ENCODE results near the gene CHD1.

The CHD1 gene

DNA sequence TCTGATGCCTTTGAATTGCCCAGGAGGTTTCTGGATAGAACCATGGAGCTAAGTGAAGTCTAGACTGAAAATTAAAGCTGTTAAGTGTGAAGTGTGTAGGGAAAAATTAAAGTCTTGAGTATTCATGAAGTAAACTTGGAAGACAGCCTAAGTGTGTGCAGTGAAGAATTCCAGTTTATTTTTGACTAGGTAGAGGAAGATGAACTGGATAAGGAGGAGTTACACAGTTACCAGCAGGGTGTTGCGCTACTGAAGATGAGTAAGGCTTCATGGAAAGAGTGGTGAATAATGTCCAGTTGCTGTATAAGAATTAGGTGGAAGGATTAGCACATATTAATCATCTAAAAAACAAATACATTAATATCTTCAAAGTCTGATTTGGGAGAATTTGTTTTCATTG lies 5.7 kb upstream of the CHD1 start:
- Histone ChIP-seq H3K18ac (ENCODE audit: low read length) (no peak overlapping the region), H3K4me3 (ENCODE audit: low read length) (no peak overlapping the region), H3K4me2 (ENCODE audit: low read length) (no peak overlapping the region), H3K79me2 (ENCODE audit: control insufficient read depth, insufficient read depth, low read length) (no peaks in the 10 kb centered on the region), H2BK5ac (ENCODE audit: low read length) (no peak overlapping the region), H2BK120ac (ENCODE audit: low read depth, low read length) (no peak overlapping the region), H2BK15ac (replicated peaks; ENCODE audit: low read depth) (no peak overlapping the region), H3K27ac (ENCODE audit: low read depth, low read length) (no peak overlapping the region), H3K23ac (ENCODE audit: low read length) (no peak overlapping the region), H3K27me3 (ENCODE audit: insufficient read depth, low read length, poor library complexity) (no peaks in the 10 kb centered on the region), H3K4me1 (ENCODE audit: control insufficient read depth, low read depth, low read length) (no peaks in the 10 kb centered on the region), H3K56ac (ENCODE audit: low read length) (no peak overlapping the region), H2AK5ac (ENCODE audit: low read length) (no peak overlapping the region), H4K8ac (ENCODE audit: low read depth, low read length) (no peak overlapping the region), H4K5ac (ENCODE audit: low read length) (no peak overlapping the region), H3K36me3 (ENCODE audit: control insufficient read depth, insufficient read depth, low read length) (no peaks in the 10 kb centered on the region), H3K79me1 (ENCODE audit: low read length) (no peaks in the 10 kb centered on the region), H3K4ac (ENCODE audit: low read depth, low read length) (no peak overlapping the region), H3K9ac (ENCODE audit: low read length) (no peak overlapping the region)
- no peak for DNase-seq
- WGBS (ENCODE audit: extremely low coverage, insufficient coverage, low lambda C conversion rate): no CpG with 5 or more reads among the region's 1 CpG

DNA sequence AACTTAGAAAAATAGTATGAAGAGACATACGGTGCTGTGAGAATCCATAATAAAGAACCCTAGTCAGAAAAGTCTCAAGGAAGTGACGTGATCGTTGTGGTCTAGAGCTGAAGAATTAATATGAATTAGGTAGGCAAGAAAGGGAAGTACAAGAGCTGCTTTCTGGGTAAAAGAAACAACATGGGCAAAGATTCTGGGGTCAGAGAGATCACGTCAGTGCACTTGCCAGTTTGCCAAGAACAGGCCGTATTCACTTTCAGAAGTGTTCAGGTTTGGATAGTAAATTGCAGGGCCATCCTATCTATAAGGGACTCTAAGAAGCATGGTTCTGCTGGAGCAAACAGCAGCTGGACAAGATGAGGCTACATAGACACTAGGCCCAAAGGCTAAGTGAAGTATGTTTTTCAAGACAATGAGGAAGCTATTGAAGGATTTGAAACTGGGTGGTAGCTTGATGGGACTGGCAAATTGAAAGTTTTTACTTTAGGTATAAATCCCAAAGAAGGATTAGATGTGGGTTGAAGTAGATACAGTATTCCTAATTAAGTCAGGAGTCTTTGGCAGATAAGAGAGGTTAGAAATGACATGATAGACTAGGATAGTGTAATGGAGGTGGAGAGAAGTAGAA lies 4.8 kb upstream of the CHD1 start:
- H3K9ac ChIP-seq (ENCODE audit: low read length): no peak overlapping the region
- no peak overlapping the region for H2BK5ac ChIP-seq (ENCODE audit: low read length)
- H3K27ac ChIP-seq (ENCODE audit: low read depth, low read length): no peak overlapping the region
- no peak overlapping the region for H2BK120ac ChIP-seq (ENCODE audit: low read depth, low read length)
- no peak overlapping the region for H4K5ac ChIP-seq (ENCODE audit: low read length)
- no peaks in the 10 kb centered on the region for H3K27me3 ChIP-seq (ENCODE audit: insufficient read depth, low read length, poor library complexity)
- WGBS (ENCODE audit: extremely low coverage, insufficient coverage, low lambda C conversion rate): no CpG with 5 or more reads among the region's 5 CpGs
- no peak overlapping the region for H2BK15ac ChIP-seq (replicated peaks; ENCODE audit: low read depth)
- no peak overlapping the region for H2AK5ac ChIP-seq (ENCODE audit: low read length)
- H3K36me3 ChIP-seq (ENCODE audit: control insufficient read depth, insufficient read depth, low read length): no peaks in the 10 kb centered on the region
- H3K56ac ChIP-seq (ENCODE audit: low read length): no peak overlapping the region
- H3K4me1 ChIP-seq (ENCODE audit: control insufficient read depth, low read depth, low read length): no peaks in the 10 kb centered on the region
- DNase-seq: no peak
- H3K79me1 ChIP-seq (ENCODE audit: low read length): no peaks in the 10 kb centered on the region
- no peak overlapping the region for H3K4me2 ChIP-seq (ENCODE audit: low read length)
- H3K23ac ChIP-seq (ENCODE audit: low read length): no peak overlapping the region
- H3K4ac ChIP-seq (ENCODE audit: low read depth, low read length): no peak overlapping the region
- H4K8ac ChIP-seq (ENCODE audit: low read depth, low read length): no peak overlapping the region
- H3K18ac ChIP-seq (ENCODE audit: low read length): no peak overlapping the region
- no peaks in the 10 kb centered on the region for H3K79me2 ChIP-seq (ENCODE audit: control insufficient read depth, insufficient read depth, low read length)
- H3K4me3 ChIP-seq (ENCODE audit: low read length): no peak overlapping the region

DNA sequence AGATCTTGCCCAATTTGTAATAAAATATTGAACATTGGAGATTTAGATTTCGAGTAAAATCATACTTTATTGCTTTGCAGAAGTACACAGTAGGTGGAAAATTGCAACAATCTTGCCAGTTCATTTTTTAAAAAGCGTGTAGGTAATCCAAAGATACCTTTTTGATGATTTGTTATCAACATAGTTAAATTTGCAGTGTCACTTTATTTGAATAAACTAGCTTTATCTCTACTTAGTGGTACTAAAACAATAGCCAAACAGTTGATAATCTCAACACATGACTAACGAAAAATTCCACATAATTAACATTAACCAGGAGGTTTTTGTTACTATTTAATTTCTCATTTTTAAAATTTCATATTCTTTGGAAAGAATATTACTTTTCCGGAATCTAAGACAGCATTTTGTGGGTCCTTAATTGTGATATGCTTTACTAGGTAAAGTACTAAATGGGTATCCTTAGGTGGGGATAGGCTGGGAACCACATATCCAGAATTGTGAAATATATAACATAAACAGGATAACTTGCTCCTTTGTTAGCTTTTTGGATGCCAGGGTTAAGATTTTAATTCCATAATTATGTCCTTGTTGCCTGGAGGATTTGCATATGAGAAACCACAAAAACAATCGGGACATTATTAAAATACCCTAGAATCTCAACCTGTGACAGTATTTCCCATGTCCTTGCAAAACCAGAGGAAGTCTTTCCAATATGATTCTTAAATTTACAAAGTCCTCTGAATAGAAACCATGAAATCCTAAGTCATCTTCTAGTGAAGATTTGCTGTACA lies 2.4 kb upstream of the CHD1 start:
- no peak overlapping the region for H2AK5ac ChIP-seq (ENCODE audit: low read length)
- no peak overlapping the region for H3K4me2 ChIP-seq (ENCODE audit: low read length)
- no peak overlapping the region for H4K5ac ChIP-seq (ENCODE audit: low read length)
- H3K56ac ChIP-seq (ENCODE audit: low read length): no peak overlapping the region
- H3K4me1 ChIP-seq (ENCODE audit: control insufficient read depth, low read depth, low read length): no peaks in the 10 kb centered on the region
- WGBS (ENCODE audit: extremely low coverage, insufficient coverage, low lambda C conversion rate): 100% methylated on average over 1 of the region's 5 CpGs
- H2BK120ac ChIP-seq (ENCODE audit: low read depth, low read length): no peak overlapping the region
- no peak overlapping the region for H2BK5ac ChIP-seq (ENCODE audit: low read length)
- no peaks in the 10 kb centered on the region for H3K79me1 ChIP-seq (ENCODE audit: low read length)
- no peak overlapping the region for H3K4me3 ChIP-seq (ENCODE audit: low read length)
- no peak overlapping the region for H3K18ac ChIP-seq (ENCODE audit: low read length)
- H3K9ac ChIP-seq (ENCODE audit: low read length): no peak overlapping the region
- no peak for DNase-seq
- H3K27me3 ChIP-seq (ENCODE audit: insufficient read depth, low read length, poor library complexity): no peaks in the 10 kb centered on the region
- peaks cover 12% of the 10 kb centered on the region for H3K79me2 ChIP-seq (ENCODE audit: control insufficient read depth, insufficient read depth, low read length)
- no peak overlapping the region for H3K27ac ChIP-seq (ENCODE audit: low read depth, low read length)
- no peak overlapping the region for H3K4ac ChIP-seq (ENCODE audit: low read depth, low read length)
- H3K23ac ChIP-seq (ENCODE audit: low read length): no peak overlapping the region
- no peak overlapping the region for H2BK15ac ChIP-seq (replicated peaks; ENCODE audit: low read depth)
- H3K36me3 ChIP-seq (ENCODE audit: control insufficient read depth, insufficient read depth, low read length): no peaks in the 10 kb centered on the region
- no peak overlapping the region for H4K8ac ChIP-seq (ENCODE audit: low read depth, low read length)

DNA sequence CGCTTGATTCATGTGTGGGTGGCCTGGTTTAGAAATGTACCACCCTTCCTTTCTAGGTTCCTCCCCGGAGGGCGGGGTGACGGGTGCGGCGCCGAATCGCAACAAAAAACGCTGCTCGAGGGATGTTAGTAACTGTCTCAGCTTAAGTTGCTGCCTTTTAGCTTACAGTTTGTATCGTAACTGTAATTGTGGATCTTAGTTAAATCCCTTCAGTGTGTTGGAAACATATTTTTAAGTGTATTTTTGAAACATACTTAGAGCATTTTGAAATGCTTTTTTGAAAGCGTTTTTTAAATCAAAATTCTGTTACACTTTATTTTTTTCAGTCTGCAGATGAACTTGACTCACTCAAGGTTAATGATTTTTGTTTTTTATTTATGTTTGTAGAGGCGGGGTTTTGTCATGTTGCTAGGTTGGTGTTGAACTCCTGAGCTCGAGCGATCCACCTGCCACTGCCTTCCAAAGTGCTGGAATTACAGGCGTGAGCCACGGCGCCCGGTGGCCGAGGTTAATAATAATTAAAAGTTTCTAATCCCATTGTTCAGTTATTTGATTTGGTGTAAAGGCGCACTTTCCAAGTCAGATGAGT lies 997 bp upstream of the CHD1 start:
- Histone ChIP-seq H3K9ac (ENCODE audit: low read length) (peak overlapping the region; percentile 97), H4K5ac (ENCODE audit: low read length) (no peak overlapping the region), H3K4ac (ENCODE audit: low read depth, low read length) (no peak overlapping the region), H3K79me2 (ENCODE audit: control insufficient read depth, insufficient read depth, low read length) (peaks cover 16% of the 10 kb centered on the region), H3K4me3 (ENCODE audit: low read length) (peak overlapping the region; percentile 94), H3K4me1 (ENCODE audit: control insufficient read depth, low read depth, low read length) (no peaks in the 10 kb centered on the region), H2AK5ac (ENCODE audit: low read length) (no peak overlapping the region), H3K23ac (ENCODE audit: low read length) (no peak overlapping the region), H4K8ac (ENCODE audit: low read depth, low read length) (no peak overlapping the region), H2BK120ac (ENCODE audit: low read depth, low read length) (no peak overlapping the region), H2BK15ac (replicated peaks; ENCODE audit: low read depth) (no peak overlapping the region), H3K27me3 (ENCODE audit: insufficient read depth, low read length, poor library complexity) (no peaks in the 10 kb centered on the region), H2BK5ac (ENCODE audit: low read length) (no peak overlapping the region), H3K56ac (ENCODE audit: low read length) (peak overlapping the region; percentile 98), H3K27ac (ENCODE audit: low read depth, low read length) (peak overlapping the region; percentile 93), H3K4me2 (ENCODE audit: low read length) (peak overlapping the region; percentile 50), H3K79me1 (ENCODE audit: low read length) (no peaks in the 10 kb centered on the region), H3K18ac (ENCODE audit: low read length) (no peak overlapping the region), H3K36me3 (ENCODE audit: control insufficient read depth, insufficient read depth, low read length) (no peaks in the 10 kb centered on the region)
- no CpG with 5 or more reads among the region's 21 CpGs for WGBS (ENCODE audit: extremely low coverage, insufficient coverage, low lambda C conversion rate)
- no peak for DNase-seq

GRCh38 chr5:98927989-98928872 lies 576 bp downstream of the CHD1 start:
- Histone ChIP-seq H3K4me1 (ENCODE audit: control insufficient read depth, low read depth, low read length) (no peaks in the 10 kb centered on the region), H2BK15ac (replicated peaks; ENCODE audit: low read depth) (no peak overlapping the region), H4K8ac (ENCODE audit: low read depth, low read length) (peak overlapping the region; percentile 98), H3K27ac (ENCODE audit: low read depth, low read length) (peak overlapping the region; percentile 90), H3K27me3 (ENCODE audit: insufficient read depth, low read length, poor library complexity) (no peaks in the 10 kb centered on the region), H3K36me3 (ENCODE audit: control insufficient read depth, insufficient read depth, low read length) (no peaks in the 10 kb centered on the region), H4K5ac (ENCODE audit: low read length) (no peak overlapping the region), H3K79me1 (ENCODE audit: low read length) (no peaks in the 10 kb centered on the region), H3K18ac (ENCODE audit: low read length) (peak overlapping the region; percentile 96), H3K4me2 (ENCODE audit: low read length) (peak overlapping the region; percentile 61), H2BK5ac (ENCODE audit: low read length) (no peak overlapping the region), H3K9ac (ENCODE audit: low read length) (peak overlapping the region; percentile 90), H2AK5ac (ENCODE audit: low read length) (no peak overlapping the region), H3K23ac (ENCODE audit: low read length) (no peak overlapping the region), H3K56ac (ENCODE audit: low read length) (peak overlapping the region; percentile 94), H3K4ac (ENCODE audit: low read depth, low read length) (peak overlapping the region; percentile 97), H2BK120ac (ENCODE audit: low read depth, low read length) (peak overlapping the region; percentile 47), H3K4me3 (ENCODE audit: low read length) (peak overlapping the region; percentile 38), H3K79me2 (ENCODE audit: control insufficient read depth, insufficient read depth, low read length) (peaks cover 23% of the 10 kb centered on the region)
- DNase-seq: peak; percentile 79
- WGBS (ENCODE audit: extremely low coverage, insufficient coverage, low lambda C conversion rate): no CpG with 5 or more reads among the region's 106 CpGs
